22Rv1 (cell line): Measurements from ENCODE around the gene FBXW8.

Source experiments
- ZFX ChIP-seq: fragments of 450-650 bp; IDR thresholded peaks from 2 replicates; pipeline ENCODE4 v1.6.1; 2017; ENCODE audit warnings: antibody characterized with exemption, borderline replicate concordance
- TF ChIP-seq, protein P1 (sequence below): fragments of 450-650 bp; IDR thresholded peaks from 2 replicates; pipeline ENCODE4 v1.5.1; 2017; ENCODE audit warnings: mild to moderate bottlenecking

GRCh38 chr12:116882742-116883141 is 28.0 kb upstream of the FBXW8 start:
- TF ChIP-seq, protein P1, sequence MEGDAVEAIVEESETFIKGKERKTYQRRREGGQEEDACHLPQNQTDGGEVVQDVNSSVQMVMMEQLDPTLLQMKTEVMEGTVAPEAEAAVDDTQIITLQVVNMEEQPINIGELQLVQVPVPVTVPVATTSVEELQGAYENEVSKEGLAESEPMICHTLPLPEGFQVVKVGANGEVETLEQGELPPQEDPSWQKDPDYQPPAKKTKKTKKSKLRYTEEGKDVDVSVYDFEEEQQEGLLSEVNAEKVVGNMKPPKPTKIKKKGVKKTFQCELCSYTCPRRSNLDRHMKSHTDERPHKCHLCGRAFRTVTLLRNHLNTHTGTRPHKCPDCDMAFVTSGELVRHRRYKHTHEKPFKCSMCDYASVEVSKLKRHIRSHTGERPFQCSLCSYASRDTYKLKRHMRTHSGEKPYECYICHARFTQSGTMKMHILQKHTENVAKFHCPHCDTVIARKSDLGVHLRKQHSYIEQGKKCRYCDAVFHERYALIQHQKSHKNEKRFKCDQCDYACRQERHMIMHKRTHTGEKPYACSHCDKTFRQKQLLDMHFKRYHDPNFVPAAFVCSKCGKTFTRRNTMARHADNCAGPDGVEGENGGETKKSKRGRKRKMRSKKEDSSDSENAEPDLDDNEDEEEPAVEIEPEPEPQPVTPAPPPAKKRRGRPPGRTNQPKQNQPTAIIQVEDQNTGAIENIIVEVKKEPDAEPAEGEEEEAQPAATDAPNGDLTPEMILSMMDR, result peak; percentile 34
- no peak for TF ChIP-seq ZFX
